ENCODE measurements around the gene BLOC1S5. TPM values are rescaled to one million over a fixed set of nuclear protein-coding genes. Genes with fewer than 3 reads are reported as not detected.

BLOC1S5 gene
- polyA plus RNA-seq, 4 donors, result 28.6 to 35.3 (median 32.2) TPM

Other genes with a start within 250 kb of the BLOC1S5 start
- gene TXNDC5, start 153.6 kb downstream of the BLOC1S5 start, polyA plus RNA-seq (ENCODE audit: insufficient read length in 4 of 4), result 100 to 1,000 TPM in 2 of 4 donors, 10 to 100 TPM in 2; 88.5 to 116 (median 98.3) TPM
- 10 to 100 TPM; 51.7 to 64.5 (median 56.4) TPM for gene EEF1E1, start 38.2 kb upstream of the BLOC1S5 start, polyA plus RNA-seq (ENCODE audit: insufficient read length in 4 of 4)

Data from left renal cortex interstitium (tissue), 4 donors.